WTC11 (cell line): Measurements from ENCODE around the gene TBC1D21.

Experiments
- ATF2 ChIP-seq: sonication (generic); formaldehyde crosslinking; IDR thresholded peaks from 2 replicates; pipeline ENCODE4 v1.8.1; 2022; ENCODE audit warnings: low read depth, missing genetic modification reagents, borderline replicate concordance
- CTCF ChIP-seq: fragments of 200-600 bp; IDR thresholded peaks from 2 replicates; pipeline ENCODE4 v1.8.0; 2022; ENCODE audit warnings: antibody characterized with exemption
- ESRRA ChIP-seq: sonication (generic); formaldehyde crosslinking; IDR thresholded peaks from 2 replicates; pipeline ENCODE4 v1.8.1; 2022; ENCODE audit warnings: mild to moderate bottlenecking, missing genetic modification reagents, borderline replicate concordance
- FOXJ3 ChIP-seq: sonication (generic); formaldehyde crosslinking; IDR thresholded peaks from 2 replicates; pipeline ENCODE4 v1.9.0; 2021; ENCODE audit warnings: missing genetic modification reagents, mild to moderate bottlenecking, borderline replicate concordance
- HMGXB4 ChIP-seq: sonication (generic); formaldehyde crosslinking; IDR thresholded peaks from 2 replicates; pipeline ENCODE4 v1.8.1; 2023; ENCODE audit warnings: mild to moderate bottlenecking, moderate library complexity, missing genetic modification reagents
- MYBL2 ChIP-seq: sonication (generic); formaldehyde crosslinking; IDR thresholded peaks from 2 replicates; pipeline ENCODE4 v1.8.1; 2023; ENCODE audit warnings: mild to moderate bottlenecking, moderate library complexity, missing genetic modification reagents
- NR1H2 ChIP-seq: sonication (generic); formaldehyde crosslinking; IDR thresholded peaks from 2 replicates; pipeline ENCODE4 v1.9.0; 2021; ENCODE audit warnings: mild to moderate bottlenecking, moderate library complexity, missing genetic modification reagents
- PREB ChIP-seq: sonication (generic); formaldehyde crosslinking; IDR thresholded peaks from 2 replicates; pipeline ENCODE4 v1.8.1; 2022; ENCODE audit warnings: mild to moderate bottlenecking, missing genetic modification reagents, moderate library complexity, borderline replicate concordance
- SP1 ChIP-seq: sonication (generic); formaldehyde crosslinking; conservative IDR thresholded peaks from 2 replicates; pipeline ENCODE4 v1.8.1; 2022; ENCODE audit warnings: missing genetic modification reagents
- TCF7 ChIP-seq: sonication (generic); formaldehyde crosslinking; IDR thresholded peaks from 2 replicates; pipeline ENCODE4 v1.8.0; 2022; ENCODE audit warnings: mild to moderate bottlenecking, low read depth, missing genetic modification reagents, moderate library complexity
- ZNF281 ChIP-seq: sonication (generic); formaldehyde crosslinking; IDR thresholded peaks from 2 replicates; pipeline ENCODE4 v1.8.0; 2023; ENCODE audit warnings: mild to moderate bottlenecking, missing genetic modification reagents
- ZNF512 ChIP-seq: sonication (generic); formaldehyde crosslinking; IDR thresholded peaks from 2 replicates; pipeline ENCODE4 v1.8.1; 2022; ENCODE audit warnings: missing genetic modification reagents, borderline replicate concordance

GRCh38 chr15:73829523-73829922, 43.8 kb upstream of the TBC1D21 start:
- no peak for TF ChIP-seq PREB (CRISPR knock-in tag)
- no peak for TF ChIP-seq FOXJ3
- no peak for TF ChIP-seq CTCF
- no peak for TF ChIP-seq NR1H2
- no peak for TF ChIP-seq MYBL2 (CRISPR knock-in tag)
- TF ChIP-seq SP1 (CRISPR knock-in tag) = no peak
- no peak for TF ChIP-seq ESRRA
- TF ChIP-seq ZNF512 (CRISPR knock-in tag) = no peak
- TF ChIP-seq ZNF281 (CRISPR knock-in tag) = no peak
- no peak for TF ChIP-seq HMGXB4 (CRISPR knock-in tag)
- no peak for TF ChIP-seq ATF2 (CRISPR knock-in tag)
- TF ChIP-seq TCF7 (CRISPR knock-in tag) = no peak
